Mucosa of rectum (tissue), 2 donors: ENCODE data around the gene OR10H1.
A peak's percentile ranks its signal among the peaks of the same experiment; 100 is the strongest.
"Not testable (repeated sequence)": the region's sequence is repeated elsewhere in the genome, so short reads cannot be mapped to it uniquely, and the experiment has no call there.

ENCODE experiments used
- H3K27ac ChIP-seq, 2 donors: one replicate each; pipeline ENCODE4 v1.7.0; 2013; ENCODE audit warnings: inconsistent platforms in 2 of 2, low read depth in 2 of 2, low read length in 2 of 2
- H3K27me3 ChIP-seq, 2 donors: one replicate each; pipeline ENCODE4 v1.7.0; 2013; ENCODE audit warnings: low read length in 2 of 2; ENCODE audit not compliant: control insufficient read depth in 2 of 2, insufficient read depth in 2 of 2
- H3K36me3 ChIP-seq, 2 donors: one replicate each; pipeline ENCODE4 v1.7.0; 2013; ENCODE audit warnings: low read length in 2 of 2; ENCODE audit not compliant: control insufficient read depth in 2 of 2, insufficient read depth in 2 of 2
- H3K4me1 ChIP-seq, 2 donors: one replicate each; pipeline ENCODE4 v1.7.0; 2013; ENCODE audit warnings: low read length in 2 of 2, mild to moderate bottlenecking in 1 of 2; ENCODE audit not compliant: control insufficient read depth in 2 of 2, insufficient read depth in 2 of 2
- H3K4me3 ChIP-seq, 2 donors: one replicate each; pipeline ENCODE4 v1.7.0; 2013; ENCODE audit warnings: low read length in 2 of 2
- H3K9ac ChIP-seq, 2 donors: one replicate each; pipeline ENCODE4 v1.7.0; 2013; ENCODE audit warnings: low read length in 2 of 2, low read depth in 1 of 2, mild to moderate bottlenecking in 1 of 2
- H3K9me3 ChIP-seq, 2 donors: one replicate each; pipeline ENCODE4 v1.7.0; 2013; ENCODE audit warnings: low read length in 2 of 2; ENCODE audit not compliant: control insufficient read depth in 2 of 2
- donor health status: healthy.
- donor health status: Normal muscosa, but diverticular disease.

The OR10H1 gene

DNA sequence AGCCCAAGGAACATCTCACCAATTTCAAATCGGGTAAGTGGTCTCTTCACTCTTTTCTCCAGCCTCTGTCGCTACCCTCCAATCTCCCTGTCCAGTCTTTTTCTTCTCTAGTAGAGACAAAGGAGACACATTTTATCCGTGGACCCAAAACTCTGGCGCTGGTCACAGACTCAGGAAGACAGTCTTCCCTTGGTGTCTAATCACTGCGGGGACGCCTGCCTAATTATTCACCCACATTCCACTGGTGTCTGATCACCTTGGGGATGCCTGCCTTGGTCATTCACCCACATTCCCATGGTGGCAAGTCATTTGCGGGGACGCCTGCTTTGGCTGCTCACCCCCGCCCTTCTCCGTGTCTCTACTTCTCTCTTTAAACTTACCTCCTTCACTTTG, 13.8 kb upstream of the OR10H1 start:
- H3K27me3 ChIP-seq, result no peaks in the 10 kb centered on the region
- no peak overlapping the region for H3K27ac ChIP-seq
- H3K9ac ChIP-seq, result no peak overlapping the region
- no peaks in the 10 kb centered on the region for H3K9me3 ChIP-seq
- no peak overlapping the region for H3K4me3 ChIP-seq
- H3K36me3 ChIP-seq, result no peaks in the 10 kb centered on the region
- H3K4me1 ChIP-seq, result peaks cover 0 to 7% of the 10 kb centered on the region in 2 donors

DNA sequence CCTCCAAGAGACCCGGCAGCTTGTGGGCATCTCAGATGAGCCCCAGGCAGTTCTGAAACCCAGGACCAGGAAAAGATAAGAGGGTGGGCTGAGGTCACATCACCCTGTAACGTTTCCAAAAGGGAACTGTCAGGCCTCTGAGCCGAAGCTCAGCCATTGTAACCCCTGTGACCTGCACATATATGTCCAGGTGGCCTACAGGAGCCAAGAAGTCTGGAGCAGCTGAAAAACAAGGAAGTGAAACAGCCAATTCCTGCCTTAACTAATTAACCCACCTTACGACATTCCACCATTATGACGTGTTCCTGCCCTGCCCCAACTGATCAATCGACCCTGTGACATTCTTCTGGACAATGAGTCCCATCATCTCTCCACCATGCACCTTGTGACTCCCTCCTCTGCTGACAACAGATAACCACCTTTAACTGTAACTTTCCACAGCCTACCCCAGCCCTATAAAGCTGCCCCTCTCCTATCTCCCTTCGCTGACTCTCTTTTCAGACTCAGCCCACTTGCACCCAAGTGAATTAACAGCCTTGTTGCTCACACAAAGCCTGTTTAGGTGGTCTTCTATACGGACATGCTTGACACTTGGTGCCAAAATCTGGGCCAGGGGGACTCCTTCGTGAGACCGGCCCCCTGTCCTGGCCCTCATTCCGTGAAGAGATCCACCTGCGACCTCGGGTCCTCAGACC, 13.3 kb upstream of the OR10H1 start:
- H3K4me3 ChIP-seq, H3K4me1 ChIP-seq, H3K36me3 ChIP-seq, H3K9me3 ChIP-seq, H3K27ac ChIP-seq, H3K9ac ChIP-seq, H3K27me3 ChIP-seq: not testable (repeated sequence)

DNA sequence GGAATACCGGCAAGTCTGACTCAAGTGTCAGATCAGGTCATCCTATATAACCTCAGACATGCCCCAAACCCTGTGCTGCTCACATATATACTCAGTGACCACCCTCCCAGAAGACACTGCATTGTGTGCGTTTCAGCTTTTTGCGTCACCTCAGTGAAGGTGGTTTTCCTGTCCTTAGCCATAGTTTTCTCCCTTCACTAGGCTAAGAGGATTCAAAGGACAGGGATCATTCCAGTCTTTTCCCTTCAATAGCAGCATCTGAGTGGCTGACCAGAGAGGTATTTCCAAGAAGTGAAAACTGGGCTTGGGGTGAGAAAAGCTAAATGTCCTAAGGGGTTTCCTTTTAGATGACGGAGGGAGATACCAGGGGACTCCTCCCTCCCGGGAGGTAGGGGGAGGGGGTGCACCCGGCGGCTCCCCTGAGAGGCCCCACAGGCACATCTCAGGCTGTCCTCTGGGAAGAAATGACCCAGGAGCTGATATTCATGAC, 12.7 kb upstream of the OR10H1 start:
- Histone ChIP-seq H3K9me3 (no peaks in the 10 kb centered on the region), H3K4me1 (peaks cover 0 to 7% of the 10 kb centered on the region in 2 donors), H3K4me3 (no peak overlapping the region), H3K36me3 (no peaks in the 10 kb centered on the region), H3K27me3 (no peaks in the 10 kb centered on the region), H3K27ac (no peak overlapping the region), H3K9ac (no peak overlapping the region)

DNA sequence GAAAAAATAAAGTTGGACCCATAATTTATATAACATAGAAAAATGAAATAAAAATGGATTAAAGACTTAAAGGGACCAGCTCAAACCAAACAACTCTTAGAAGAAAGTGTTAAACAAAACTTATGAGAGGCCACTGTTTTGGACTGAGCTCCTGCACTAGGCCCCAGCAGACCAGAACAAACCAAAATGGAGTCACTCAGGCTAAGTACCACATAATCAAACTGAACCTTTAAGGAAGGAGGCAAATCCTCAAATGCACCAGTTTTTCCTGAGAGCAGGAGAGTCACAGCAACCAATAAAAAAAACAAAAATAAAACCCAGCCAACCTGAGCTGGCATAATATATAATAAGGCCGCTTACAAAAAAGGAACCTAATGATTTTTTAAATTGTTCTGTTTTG, 10.3 kb upstream of the OR10H1 start:
- Histone ChIP-seq H3K36me3 (no peaks in the 10 kb centered on the region), H3K4me3 (no peak overlapping the region), H3K4me1 (peaks cover 0 to 7% of the 10 kb centered on the region in 2 donors), H3K9me3 (no peaks in the 10 kb centered on the region), H3K27ac (no peak overlapping the region), H3K27me3 (no peaks in the 10 kb centered on the region), H3K9ac (no peak overlapping the region)

GRCh38 chr19:15820646-15821045, 5.2 kb upstream of the OR10H1 start:
- H3K9me3 ChIP-seq, result no peaks in the 10 kb centered on the region
- H3K36me3 ChIP-seq, result no peaks in the 10 kb centered on the region

DNA sequence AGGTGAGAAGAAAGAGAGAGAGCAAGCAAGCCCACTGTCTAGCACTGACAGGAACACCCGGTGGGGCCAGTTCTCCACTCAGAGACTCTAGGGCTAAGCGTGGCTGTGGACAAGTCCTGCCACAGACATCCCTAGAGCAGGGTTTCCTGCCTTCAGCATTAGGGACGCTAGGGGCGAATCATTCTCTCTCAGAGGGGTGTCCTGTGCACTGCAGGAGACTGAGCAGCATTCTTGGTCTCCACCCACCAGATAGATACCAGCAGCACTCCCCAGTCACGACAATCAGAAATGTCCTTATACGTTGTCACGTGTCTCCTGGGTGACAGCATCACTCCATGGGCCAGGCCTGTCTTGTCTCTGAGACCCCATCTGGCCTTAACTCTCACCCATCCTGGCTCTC, 1.5 kb downstream of the OR10H1 start:
- no peak overlapping the region for H3K9ac ChIP-seq
- H3K27ac ChIP-seq, result no peak overlapping the region
- no peaks in the 10 kb centered on the region for H3K36me3 ChIP-seq
- H3K27me3 ChIP-seq, result peaks cover 8 to 12% of the 10 kb centered on the region in 2 donors
- no peaks in the 10 kb centered on the region for H3K9me3 ChIP-seq
- H3K4me1 ChIP-seq, result peaks cover 0 to 2% of the 10 kb centered on the region in 2 donors
- H3K4me3 ChIP-seq, result no peak overlapping the region

More at GRCh38 chr19:15820646-15821045, 5.2 kb upstream of the OR10H1 start:
- H3K27ac ChIP-seq, result no peak overlapping the region
- no peak overlapping the region for H3K9ac ChIP-seq
- no peaks in the 10 kb centered on the region for H3K4me1 ChIP-seq
- H3K4me3 ChIP-seq, result no peak overlapping the region
- peaks cover 0 to 5% of the 10 kb centered on the region in 2 donors for H3K27me3 ChIP-seq

DNA sequence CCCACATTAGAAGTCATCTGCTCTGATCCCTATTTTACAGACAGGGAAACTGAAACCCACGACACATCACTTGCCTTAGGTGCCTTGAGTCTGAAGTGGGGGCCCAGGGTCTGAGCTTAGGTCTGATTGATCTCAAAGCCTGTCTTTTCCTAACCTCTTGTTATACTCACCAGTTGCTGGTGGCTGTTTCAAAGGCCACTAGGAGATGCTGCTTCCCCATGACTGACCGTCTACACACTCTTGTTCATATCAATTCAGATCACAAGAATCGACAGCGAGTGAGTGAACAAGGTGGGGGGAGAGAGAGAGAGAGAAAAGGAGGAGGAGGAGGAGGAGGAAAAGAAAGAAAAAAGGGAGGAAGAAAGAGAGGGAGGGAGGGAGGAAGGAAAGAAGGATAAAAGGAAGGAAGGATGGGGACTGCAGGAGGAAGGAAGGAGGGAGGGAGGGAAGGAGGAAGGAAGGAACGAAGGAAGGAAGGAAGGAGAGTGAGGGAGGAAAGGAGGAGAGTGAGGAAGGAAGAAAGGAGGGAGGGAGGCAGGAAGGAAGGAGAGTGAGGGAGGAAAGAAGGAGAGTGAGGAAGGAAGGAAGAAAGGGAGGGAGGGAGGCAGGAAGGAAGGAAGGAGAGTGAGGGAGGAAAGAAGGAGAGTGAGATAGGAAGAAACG, 3.3 kb downstream of the OR10H1 start:
- H3K4me1 ChIP-seq, result peaks cover 0 to 2% of the 10 kb centered on the region in 2 donors
- no peaks in the 10 kb centered on the region for H3K36me3 ChIP-seq
- H3K9me3 ChIP-seq, result no peaks in the 10 kb centered on the region
- H3K9ac ChIP-seq, result no peak overlapping the region
- H3K27me3 ChIP-seq, result peaks cover 8 to 12% of the 10 kb centered on the region in 2 donors
- no peak overlapping the region for H3K27ac ChIP-seq
- no peak overlapping the region for H3K4me3 ChIP-seq

DNA sequence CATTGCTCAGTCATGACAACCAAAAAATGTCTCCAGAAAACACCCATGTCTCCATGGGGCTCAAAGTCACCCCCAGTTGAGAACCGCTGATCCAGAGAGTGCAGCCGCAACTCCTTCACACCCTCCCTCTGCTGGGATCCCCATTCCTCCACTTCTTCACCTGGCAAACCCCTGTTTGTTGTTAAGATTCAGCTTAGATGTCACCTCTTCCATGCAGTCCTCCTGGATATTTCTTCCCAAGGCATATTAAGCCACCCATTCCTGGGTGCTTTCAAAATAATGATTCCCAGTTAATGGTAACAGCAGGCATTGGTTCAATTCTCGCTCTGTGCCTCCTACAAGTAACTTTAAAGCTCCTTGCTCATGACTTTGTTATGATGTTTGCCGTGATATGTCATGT, 4.0 kb downstream of the OR10H1 start:
- Histone ChIP-seq H3K9me3 (no peaks in the 10 kb centered on the region), H3K9ac (no peak overlapping the region), H3K4me1 (peaks cover 0 to 2% of the 10 kb centered on the region in 2 donors), H3K36me3 (no peaks in the 10 kb centered on the region), H3K27ac (no peak overlapping the region), H3K4me3 (no peak overlapping the region), H3K27me3 (peaks cover 8 to 12% of the 10 kb centered on the region in 2 donors)

DNA sequence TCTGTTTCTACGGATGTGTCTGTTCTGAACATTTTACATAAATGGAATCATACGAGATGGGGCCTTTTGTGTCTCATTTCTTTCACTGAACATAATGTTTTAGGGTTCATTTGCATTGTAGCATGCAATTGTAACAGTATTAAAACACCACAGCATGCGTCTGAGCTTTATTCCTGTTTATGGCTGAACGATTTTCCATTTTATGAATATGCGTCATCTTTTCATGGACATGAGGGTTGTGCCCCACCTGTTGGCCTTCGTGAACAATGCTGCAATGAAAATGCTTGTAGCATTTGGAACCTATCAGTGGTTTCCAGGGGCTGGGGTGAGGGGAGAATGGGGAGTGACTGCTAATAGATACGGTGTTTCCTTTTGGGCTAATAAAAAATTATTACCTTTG, 5.1 kb downstream of the OR10H1 start:
- Histone ChIP-seq H3K4me1 (peaks cover 0 to 2% of the 10 kb centered on the region in 2 donors), H3K27me3 (peaks cover 7 to 8% of the 10 kb centered on the region in 2 donors), H3K36me3 (no peaks in the 10 kb centered on the region), H3K4me3 (peak overlapping the region in 1 of 2 donors; percentile 21), H3K9ac (no peak overlapping the region), H3K27ac (no peak overlapping the region), H3K9me3 (no peaks in the 10 kb centered on the region)

GRCh38 chr19:15794279-15794678, 21.2 kb downstream of the OR10H1 start:
- not testable (repeated sequence) for H3K27ac ChIP-seq, H3K9ac ChIP-seq, H3K36me3 ChIP-seq, H3K27me3 ChIP-seq, H3K9me3 ChIP-seq, H3K4me1 ChIP-seq, H3K4me3 ChIP-seq
